Ascending aorta (tissue), 2 donors: ENCODE data around the gene SIAH3. TPM values are rescaled to one million over a fixed set of nuclear protein-coding genes. Genes with fewer than 3 reads are reported as not detected.

Source experiments
- DNase-seq, 2 donors: peaks; one replicate each; pipeline ENCODE4 v3.0.0-alpha.2; 2019; ENCODE audit warnings: low spot score in 2 of 2
- H3K27ac ChIP-seq, 2 donors: fragments of 200-600 bp; sonication (generic); one replicate each; pipeline ENCODE4 v1.5.1; 2016 to 2017; ENCODE audit warnings: mild to moderate bottlenecking in 1 of 2
- H3K27me3 ChIP-seq: fragments of 200-600 bp; sonication (generic); one replicate; pipeline ENCODE4 v1.5.1; 2017
- H3K36me3 ChIP-seq, 2 donors: fragments of 200-600 bp; sonication (generic); one replicate each; pipeline ENCODE4 v1.5.1; 2016
- H3K4me1 ChIP-seq, 2 donors: fragments of 200-600 bp; sonication (generic); one replicate each; pipeline ENCODE4 v1.5.1; 2016 to 2017; ENCODE audit warnings: mild to moderate bottlenecking in 1 of 2
- H3K4me3 ChIP-seq, 2 donors: fragments of 200-600 bp; sonication (generic); one replicate each; pipeline ENCODE4 v1.5.1; 2016 to 2017; ENCODE audit warnings: mild to moderate bottlenecking in 1 of 2
- H3K9me3 ChIP-seq, 2 donors: fragments of 200-600 bp; sonication (generic); one replicate each; pipeline ENCODE4 v1.5.1; 2016
- CTCF ChIP-seq, 3 experiments: fragments of 200-600 bp in 2 of 3; fragments of 450-650 bp in 1 of 3; sonication (generic) in 2 of 3; IDR thresholded peaks; one replicate each; pipeline ENCODE4 v1.5.1; 2016 to 2019; ENCODE audit warnings: antibody characterized with exemption in 3 of 3, mild to moderate bottlenecking in 1 of 3, moderate library complexity in 1 of 3
- intact Hi-C: fragments of 100-400 bp; cut with DNase I; formaldehyde crosslinking; loops from one replicate; pipeline ENCODE4 v1.15.1; 2023
- total RNA-seq: library from RNA; depleted of rRNA; stranded (reverse); fragments of >200 nt; gene quantifications from one replicate; pipeline ENCODE4 v1.1.0, GENCODE V29; 2016

The SIAH3 gene
- total RNA-seq, 1 donor from 2014 or later, result not detected

DNA sequence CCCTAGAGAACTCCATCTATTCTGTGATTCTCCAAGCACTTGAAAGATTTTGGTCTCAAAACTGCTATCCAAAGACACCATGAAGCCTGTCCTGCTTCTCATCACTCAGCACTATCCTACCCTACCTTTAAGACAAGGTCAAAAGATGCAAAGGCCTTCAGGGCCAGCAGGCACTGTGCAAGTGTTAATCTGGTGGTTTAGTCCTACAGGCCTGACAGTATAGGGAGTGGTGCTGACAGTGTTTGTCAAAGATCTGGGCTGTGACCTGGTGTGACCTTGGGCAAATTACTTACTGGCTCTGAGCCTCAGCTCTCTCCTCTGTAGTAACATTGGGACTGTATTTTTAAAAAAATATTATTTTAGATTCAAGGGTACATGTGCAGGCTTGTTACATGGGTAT is 28.0 kb downstream of the SIAH3 start:
- no peaks in the 10 kb centered on the region for H3K4me1 ChIP-seq
- DNase-seq, result peak in 1 of 2 donors; percentile 31
- no peaks in the 10 kb centered on the region for H3K36me3 ChIP-seq
- no peaks in the 10 kb centered on the region for H3K9me3 ChIP-seq
- no peak overlapping the region for H3K27ac ChIP-seq
- TF ChIP-seq CTCF (IDR thresholded peaks at IDR 0.05), result no peak
- H3K4me3 ChIP-seq, result no peak overlapping the region
- no peaks in the 10 kb centered on the region for H3K27me3 ChIP-seq
- intact Hi-C loops, result no loop called here

- Histone ChIP-seq H3K27ac (no peak overlapping the region), H3K9me3 (no peaks in the 10 kb centered on the region), H3K27me3 (no peaks in the 10 kb centered on the region), H3K4me3 (no peak overlapping the region), H3K4me1 (no peaks in the 10 kb centered on the region), H3K36me3 (no peaks in the 10 kb centered on the region)
- intact Hi-C loops, result no loop called here
- TF ChIP-seq CTCF (IDR thresholded peaks at IDR 0.05), result no peak
- peak in 1 of 2 donors; percentile 34 for DNase-seq
Measured at GRCh38 chr13:45821811-45822210, 29.7 kb downstream of the SIAH3 start.

- no peak for TF ChIP-seq CTCF (IDR thresholded peaks at IDR 0.05)
- intact Hi-C loops, result no loop called here
- no peaks in the 10 kb centered on the region for H3K27me3 ChIP-seq
Measured at GRCh38 chr13:45820106-45820838, 31.3 kb downstream of the SIAH3 start.

DNA sequence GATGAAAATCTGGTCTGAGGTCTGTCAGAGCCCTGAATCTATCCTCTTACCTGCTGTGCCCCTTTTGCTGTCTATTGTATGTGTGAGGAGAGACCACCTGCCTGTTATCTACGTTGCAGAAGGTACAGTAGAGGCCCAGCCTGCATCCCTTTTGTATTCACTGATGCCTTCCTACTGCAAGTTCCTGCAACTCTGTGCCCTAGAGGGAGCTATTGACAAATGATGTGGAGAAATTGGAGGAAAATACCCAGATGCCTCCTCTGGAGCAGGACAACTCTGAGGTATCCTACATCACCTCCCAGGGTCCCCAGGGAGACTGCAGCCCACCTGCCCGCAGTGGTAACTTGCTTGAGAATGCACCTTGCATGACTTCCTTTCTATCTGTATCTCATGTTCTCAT is 33.7 kb downstream of the SIAH3 start:
- Histone ChIP-seq H3K4me3 (no peak overlapping the region), H3K36me3 (no peaks in the 10 kb centered on the region), H3K27ac (no peak overlapping the region), H3K27me3 (no peaks in the 10 kb centered on the region), H3K9me3 (no peaks in the 10 kb centered on the region), H3K4me1 (no peaks in the 10 kb centered on the region)
- intact Hi-C loops, result no loop called here
- no peak for TF ChIP-seq CTCF (IDR thresholded peaks at IDR 0.05)
- DNase-seq, result peak in 1 of 2 donors; percentile 22

More at GRCh38 chr13:45820106-45820838, 31.3 kb downstream of the SIAH3 start:
- Histone ChIP-seq H3K4me1 (no peaks in the 10 kb centered on the region), H3K9me3 (no peaks in the 10 kb centered on the region), H3K4me3 (no peak overlapping the region), H3K27ac (no peak overlapping the region), H3K36me3 (no peaks in the 10 kb centered on the region)
- DNase-seq, result peak in 1 of 2 donors; percentile 33

DNA sequence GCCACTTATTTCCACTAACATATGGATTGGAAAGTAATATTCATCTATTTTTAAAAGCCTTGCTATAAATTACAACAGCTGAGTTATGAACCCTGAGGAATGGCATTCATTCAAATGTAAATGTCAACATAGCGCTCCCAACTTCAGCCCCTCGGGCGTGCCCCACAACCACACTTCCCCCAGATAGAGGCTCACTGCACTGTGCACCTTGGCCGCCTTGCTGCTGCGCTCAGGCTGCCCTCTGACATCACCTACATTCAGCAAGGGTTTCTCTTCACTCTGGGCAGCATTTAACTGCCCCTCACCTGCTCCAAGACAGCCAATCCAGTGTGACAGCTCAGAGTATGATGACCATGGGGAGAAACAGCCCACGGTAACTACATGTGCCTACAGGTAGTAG is 35.1 kb downstream of the SIAH3 start:
- intact Hi-C loops, result no loop called here
- Histone ChIP-seq H3K4me1 (no peaks in the 10 kb centered on the region), H3K4me3 (no peak overlapping the region), H3K27me3 (no peaks in the 10 kb centered on the region), H3K9me3 (no peaks in the 10 kb centered on the region), H3K36me3 (no peaks in the 10 kb centered on the region), H3K27ac (no peak overlapping the region)
- no peak for TF ChIP-seq CTCF (IDR thresholded peaks at IDR 0.05)
- peak in 1 of 2 donors; percentile 27 for DNase-seq
